ENCODE results near the gene UVSSA. TPM values are rescaled to one million over a fixed set of nuclear protein-coding genes. Genes with fewer than 3 reads are reported as not detected.
"Not testable (repeated sequence)": the region's sequence is repeated elsewhere in the genome, so short reads cannot be mapped to it uniquely, and the experiment has no call there.

Gene UVSSA
- total RNA-seq, 6 experiments from 2014 or later = 7.7 to 9.0 (median 8.7) TPM

- no peak for DNase-seq
- peaks cover 15% of the 10 kb centered on the region for H3K36me3 Mint-ChIP-seq (ENCODE audit: low read depth)
- H3K4me3 Mint-ChIP-seq = no peak overlapping the region
Measured at GRCh38 chr4:1382776-1383727, 36.0 kb downstream of the UVSSA start.

GRCh38 chr4:1383728-1384591, 37.0 kb downstream of the UVSSA start:
- Mint-ChIP-seq H3K36me3 (ENCODE audit: low read depth) (peaks cover 24% of the 10 kb centered on the region), H3K9me3 (peaks cover 8% of the 10 kb centered on the region), H3K4me3 (no peak overlapping the region), H3K27me3 (ENCODE audit: insufficient read depth) (no peaks in the 10 kb centered on the region; the same call in 1 of the 2 replicates), H3K4me1 (ENCODE audit: low read depth) (no peaks in the 10 kb centered on the region), H3K27ac (no peak overlapping the region)
- DNase-seq = no peak
- TF ChIP-seq CTCF (IDR thresholded peaks at IDR 0.05) = no peak

More at GRCh38 chr4:1382776-1383727, 36.0 kb downstream of the UVSSA start:
- H3K27me3 Mint-ChIP-seq (ENCODE audit: insufficient read depth) = no peaks in the 10 kb centered on the region; the same call in 1 of the 2 replicates
- H3K27ac Mint-ChIP-seq = no peak overlapping the region
- no peaks in the 10 kb centered on the region for H3K4me1 Mint-ChIP-seq (ENCODE audit: low read depth)
- no peak for TF ChIP-seq CTCF (IDR thresholded peaks at IDR 0.05)
- H3K9me3 Mint-ChIP-seq = no peaks in the 10 kb centered on the region

- Mint-ChIP-seq H3K27me3 (ENCODE audit: insufficient read depth) (no peaks in the 10 kb centered on the region; the same call in 1 of the 2 replicates), H3K4me3 (no peak overlapping the region), H3K9me3 (peaks cover 8% of the 10 kb centered on the region), H3K27ac (no peak overlapping the region), H3K4me1 (ENCODE audit: low read depth) (no peaks in the 10 kb centered on the region), H3K36me3 (ENCODE audit: low read depth) (peaks cover 30% of the 10 kb centered on the region)
- no peak for TF ChIP-seq CTCF (IDR thresholded peaks at IDR 0.05)
- DNase-seq = no peak
Measured at GRCh38 chr4:1384675-1385372, 37.8 kb downstream of the UVSSA start.

GRCh38 chr4:1385373-1386340, 38.6 kb downstream of the UVSSA start:
- Mint-ChIP-seq H3K4me1 (ENCODE audit: low read depth) (no peaks in the 10 kb centered on the region), H3K4me3 (no peak overlapping the region), H3K27ac (no peak overlapping the region), H3K36me3 (ENCODE audit: low read depth) (peaks cover 34% of the 10 kb centered on the region), H3K9me3 (peaks cover 8% of the 10 kb centered on the region), H3K27me3 (ENCODE audit: insufficient read depth) (no peaks in the 10 kb centered on the region; the same call in 1 of the 2 replicates)
- no peak for TF ChIP-seq CTCF (IDR thresholded peaks at IDR 0.05)
- no peak for DNase-seq

GRCh38 chr4:1393363-1393762, 46.4 kb downstream of the UVSSA start:
- not testable (repeated sequence) for H3K27ac Mint-ChIP-seq; H3K4me3 Mint-ChIP-seq; H3K4me1 Mint-ChIP-seq (ENCODE audit: low read depth); DNase-seq; H3K27me3 Mint-ChIP-seq (ENCODE audit: insufficient read depth)
- Mint-ChIP-seq H3K9me3 (peaks cover 22% of the 10 kb centered on the region), H3K36me3 (ENCODE audit: low read depth) (peaks cover 22% of the 10 kb centered on the region)

All from HFFc6 (cell line).